Loucy (cell line): ENCODE data around the gene TMEM200B.

Source experiments
- H2AFZ ChIP-seq: fragments of 200-600 bp; sonication (generic); 2 replicates; pipeline ENCODE4 v1.6.0; 2016; ENCODE audit warnings: antibody characterized with exemption, mild to moderate bottlenecking, low read length, moderate library complexity
- H3F3A ChIP-seq: fragments of 200-600 bp; 2 replicates; pipeline ENCODE4 v1.6.0; 2016; ENCODE audit warnings: antibody characterized with exemption, low read depth, mild to moderate bottlenecking
- H3K27me3 ChIP-seq: fragments of 200-600 bp; sonication (generic); 2 replicates; pipeline ENCODE4 v1.6.1; 2014; ENCODE audit warnings: low read length, mild to moderate bottlenecking; ENCODE audit not compliant: insufficient read depth, poor library complexity, severe bottlenecking
- H3K36me3 ChIP-seq: fragments of 200-600 bp; sonication (generic); 2 replicates; pipeline ENCODE4 v1.6.1; 2016; ENCODE audit warnings: low read length; ENCODE audit not compliant: insufficient read depth
- H3K4me1 ChIP-seq: fragments of 200-600 bp; sonication (generic); 2 replicates; pipeline ENCODE4 v1.5.1; 2014; ENCODE audit warnings: low read length, mild to moderate bottlenecking; ENCODE audit not compliant: insufficient read depth, poor library complexity, severe bottlenecking
- H3K4me2 ChIP-seq: fragments of 200-600 bp; sonication (generic); 2 replicates; pipeline ENCODE4 v1.6.0; 2014; ENCODE audit warnings: antibody characterized with exemption, low read length, low read depth, mild to moderate bottlenecking; ENCODE audit not compliant: poor library complexity, severe bottlenecking
- H3K4me3 ChIP-seq: fragments of 200-600 bp; sonication (generic); 2 replicates; pipeline ENCODE4 v1.5.1; 2014; ENCODE audit warnings: low read length, mild to moderate bottlenecking, mixed read lengths; ENCODE audit not compliant: poor library complexity, severe bottlenecking
- H3K79me2 ChIP-seq: fragments of 200-600 bp; sonication (generic); 2 replicates; pipeline ENCODE4 v1.6.1; 2014; ENCODE audit warnings: low read length; ENCODE audit not compliant: insufficient read depth
- H3K9ac ChIP-seq: fragments of 200-600 bp; sonication (generic); 2 replicates; pipeline ENCODE4 v1.6.0; 2014; ENCODE audit warnings: mild to moderate bottlenecking, low read depth, low read length, moderate library complexity; ENCODE audit not compliant: poor library complexity, severe bottlenecking
- H3K9me2 ChIP-seq: fragments of 200-600 bp; sonication (generic); replicated peaks from 2 replicates; pipeline ENCODE4 v1.6.1; 2016; ENCODE audit warnings: low read depth, low read length, mixed read lengths
- H3K9me3 ChIP-seq: fragments of 200-600 bp; sonication (generic); 2 replicates; pipeline ENCODE4 v1.6.1; 2014; ENCODE audit warnings: mild to moderate bottlenecking, antibody characterized with exemption, low read length, low read depth; ENCODE audit not compliant: insufficient read depth
- H4K20me1 ChIP-seq: fragments of 200-600 bp; sonication (generic); 2 replicates; pipeline ENCODE4 v1.6.0; 2014; ENCODE audit warnings: antibody characterized with exemption, low read length, mild to moderate bottlenecking; ENCODE audit not compliant: insufficient read depth, poor library complexity, severe bottlenecking
- EZH2phosphoT487 ChIP-seq: fragments of 200-600 bp; IDR thresholded peaks from 2 replicates; pipeline ENCODE4 v1.6.1; 2018; ENCODE audit warnings: antibody characterized with exemption, mild to moderate bottlenecking, moderate library complexity, borderline replicate concordance
- TF ChIP-seq, protein P1 (sequence below): fragments of 200-600 bp; sonication (generic); conservative IDR thresholded peaks from 2 replicates; pipeline ENCODE4 v1.5.1; 2014; ENCODE audit warnings: mild to moderate bottlenecking, antibody characterized with exemption, low read length

Gene TMEM200B

DNA sequence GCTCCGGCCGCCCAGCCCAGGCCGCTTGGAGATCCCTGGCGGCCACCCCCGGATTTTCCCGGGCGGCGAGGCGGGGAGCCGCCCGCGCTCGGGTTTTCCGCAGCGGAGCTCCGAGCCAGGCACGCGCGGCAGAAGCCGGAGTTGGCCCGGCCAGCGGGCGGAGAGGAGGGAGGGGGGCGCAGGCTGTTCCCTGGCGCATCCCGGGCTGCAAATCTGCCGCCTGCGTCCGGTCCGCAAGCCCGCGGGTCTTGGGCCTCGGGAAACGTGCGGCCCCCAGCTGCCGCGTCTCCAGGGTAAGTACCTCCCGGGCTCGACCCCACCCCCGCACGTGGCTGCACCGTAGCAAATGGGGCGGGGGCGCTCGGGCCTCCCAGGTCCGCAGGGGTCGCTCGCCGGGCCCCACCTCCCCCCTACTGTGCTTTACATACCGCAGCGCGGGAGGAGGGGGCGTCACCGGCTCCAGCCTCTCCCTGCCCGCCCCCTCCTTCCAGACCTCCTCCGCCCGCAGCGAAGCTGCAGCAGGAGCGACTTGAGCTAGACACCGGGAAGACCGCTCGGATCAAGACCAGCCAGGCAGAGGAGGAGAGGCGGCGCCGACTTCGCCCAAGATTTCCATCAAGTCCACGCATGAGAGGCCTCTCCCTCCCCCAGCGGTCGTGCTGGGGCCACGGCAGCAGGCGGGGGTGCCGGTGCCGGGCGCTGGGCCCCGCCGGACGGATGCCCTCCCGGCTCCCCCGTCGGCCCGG is 1.6 kb downstream of the TMEM200B start:
- no peak overlapping the region for H3K4me3 ChIP-seq
- no peak overlapping the region for H3K9ac ChIP-seq
- no peak overlapping the region for H2AFZ ChIP-seq
- H3K9me2 ChIP-seq: no peaks in the 10 kb centered on the region
- H3F3A ChIP-seq: no peaks in the 10 kb centered on the region
- H4K20me1 ChIP-seq: no peaks in the 10 kb centered on the region
- peaks cover 9% of the 10 kb centered on the region; the same call in 1 of the 2 replicates for H3K36me3 ChIP-seq
- H3K4me1 ChIP-seq: no peaks in the 10 kb centered on the region
- no peaks in the 10 kb centered on the region for H3K9me3 ChIP-seq
- TF ChIP-seq EZH2phosphoT487: no peak
- TF ChIP-seq, protein P1, sequence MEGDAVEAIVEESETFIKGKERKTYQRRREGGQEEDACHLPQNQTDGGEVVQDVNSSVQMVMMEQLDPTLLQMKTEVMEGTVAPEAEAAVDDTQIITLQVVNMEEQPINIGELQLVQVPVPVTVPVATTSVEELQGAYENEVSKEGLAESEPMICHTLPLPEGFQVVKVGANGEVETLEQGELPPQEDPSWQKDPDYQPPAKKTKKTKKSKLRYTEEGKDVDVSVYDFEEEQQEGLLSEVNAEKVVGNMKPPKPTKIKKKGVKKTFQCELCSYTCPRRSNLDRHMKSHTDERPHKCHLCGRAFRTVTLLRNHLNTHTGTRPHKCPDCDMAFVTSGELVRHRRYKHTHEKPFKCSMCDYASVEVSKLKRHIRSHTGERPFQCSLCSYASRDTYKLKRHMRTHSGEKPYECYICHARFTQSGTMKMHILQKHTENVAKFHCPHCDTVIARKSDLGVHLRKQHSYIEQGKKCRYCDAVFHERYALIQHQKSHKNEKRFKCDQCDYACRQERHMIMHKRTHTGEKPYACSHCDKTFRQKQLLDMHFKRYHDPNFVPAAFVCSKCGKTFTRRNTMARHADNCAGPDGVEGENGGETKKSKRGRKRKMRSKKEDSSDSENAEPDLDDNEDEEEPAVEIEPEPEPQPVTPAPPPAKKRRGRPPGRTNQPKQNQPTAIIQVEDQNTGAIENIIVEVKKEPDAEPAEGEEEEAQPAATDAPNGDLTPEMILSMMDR: no peak
- H3K79me2 ChIP-seq: no peaks in the 10 kb centered on the region
- no peaks in the 10 kb centered on the region for H3K27me3 ChIP-seq
- H3K4me2 ChIP-seq: no peak overlapping the region

DNA sequence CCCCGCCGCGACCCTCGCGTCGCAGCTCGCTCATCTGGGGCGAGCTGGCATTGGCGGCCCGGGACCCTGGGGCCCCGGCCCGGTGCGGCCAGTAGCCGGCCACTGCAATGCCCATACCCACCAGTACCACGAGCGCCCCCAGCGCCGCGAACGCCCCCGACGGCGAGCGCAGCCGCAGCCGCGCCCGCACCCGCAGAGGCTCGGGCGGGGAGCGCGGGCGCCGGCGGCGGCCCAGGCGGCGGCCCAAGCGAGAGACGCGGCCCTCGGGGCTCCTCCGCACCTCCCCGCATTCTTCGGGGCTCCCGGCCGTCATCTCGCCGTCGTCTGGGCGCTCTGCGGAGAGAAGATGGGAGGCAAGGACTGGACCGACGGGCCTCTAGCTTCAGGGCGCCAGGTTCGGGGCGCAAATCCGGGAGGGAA is 2.2 kb downstream of the TMEM200B start:
- H3F3A ChIP-seq: no peaks in the 10 kb centered on the region
- no peaks in the 10 kb centered on the region for H4K20me1 ChIP-seq
- H3K9me2 ChIP-seq: no peaks in the 10 kb centered on the region
- H3K4me3 ChIP-seq: no peak overlapping the region
- H3K4me2 ChIP-seq: no peak overlapping the region
- TF ChIP-seq, protein P1: no peak
- TF ChIP-seq EZH2phosphoT487: no peak
- H3K4me1 ChIP-seq: no peaks in the 10 kb centered on the region
- no peaks in the 10 kb centered on the region for H3K27me3 ChIP-seq
- no peak overlapping the region for H3K9ac ChIP-seq
- peaks cover 15% of the 10 kb centered on the region; the same call in 1 of the 2 replicates for H3K36me3 ChIP-seq
- H3K79me2 ChIP-seq: no peaks in the 10 kb centered on the region
- H3K9me3 ChIP-seq: no peaks in the 10 kb centered on the region
- H2AFZ ChIP-seq: no peak overlapping the region

DNA sequence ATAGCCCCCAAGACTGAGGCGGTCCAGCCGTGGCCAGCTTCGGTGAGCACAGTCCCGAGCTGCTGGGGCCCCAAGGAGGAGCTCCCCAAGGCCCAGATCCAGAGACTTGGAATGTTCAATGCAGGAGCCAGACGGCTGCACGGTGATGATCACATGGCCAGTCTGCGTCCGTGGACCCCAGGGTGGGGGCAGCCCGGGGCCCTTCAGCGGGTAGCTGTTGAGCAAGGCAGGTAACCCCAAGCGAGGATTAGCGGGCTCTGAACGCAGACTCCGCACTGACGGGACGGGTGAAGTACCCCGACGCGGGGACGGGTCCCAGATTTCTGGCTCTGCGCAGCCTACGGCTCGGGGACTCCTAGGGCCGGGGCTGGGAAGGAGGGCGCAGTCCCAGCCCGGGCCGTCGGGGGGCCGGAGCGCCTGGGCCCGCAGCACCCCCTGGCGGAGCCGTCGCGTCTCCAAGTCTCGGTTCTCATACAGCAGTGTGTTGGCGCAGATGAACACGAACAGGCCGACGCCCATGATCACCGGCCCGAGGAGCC is 2.7 kb downstream of the TMEM200B start:
- Histone ChIP-seq H3K36me3 (peaks cover 15% of the 10 kb centered on the region; the same call in 1 of the 2 replicates), H3K27me3 (no peaks in the 10 kb centered on the region), H4K20me1 (no peaks in the 10 kb centered on the region), H3K9me2 (no peaks in the 10 kb centered on the region), H3K9ac (no peak overlapping the region), H3K4me1 (no peaks in the 10 kb centered on the region), H3K79me2 (no peaks in the 10 kb centered on the region), H3K9me3 (no peaks in the 10 kb centered on the region), H2AFZ (no peak overlapping the region), H3K4me3 (no peak overlapping the region), H3F3A (no peaks in the 10 kb centered on the region), H3K4me2 (no peak overlapping the region)
- TF ChIP-seq, protein P1: no peak
- TF ChIP-seq EZH2phosphoT487: no peak
